Measurements from ENCODE around the gene CASR. TPM values are rescaled to one million over a fixed set of nuclear protein-coding genes. Genes with fewer than 3 reads are reported as not detected.
A peak's percentile ranks its signal among the peaks of the same experiment; 100 is the strongest.

Gene CASR
- total RNA-seq, 3 donors from 2014 or later (not counting 1 experiment from before 2014, with no cell fraction given): 0.10 TPM; not detected in 2

DNA sequence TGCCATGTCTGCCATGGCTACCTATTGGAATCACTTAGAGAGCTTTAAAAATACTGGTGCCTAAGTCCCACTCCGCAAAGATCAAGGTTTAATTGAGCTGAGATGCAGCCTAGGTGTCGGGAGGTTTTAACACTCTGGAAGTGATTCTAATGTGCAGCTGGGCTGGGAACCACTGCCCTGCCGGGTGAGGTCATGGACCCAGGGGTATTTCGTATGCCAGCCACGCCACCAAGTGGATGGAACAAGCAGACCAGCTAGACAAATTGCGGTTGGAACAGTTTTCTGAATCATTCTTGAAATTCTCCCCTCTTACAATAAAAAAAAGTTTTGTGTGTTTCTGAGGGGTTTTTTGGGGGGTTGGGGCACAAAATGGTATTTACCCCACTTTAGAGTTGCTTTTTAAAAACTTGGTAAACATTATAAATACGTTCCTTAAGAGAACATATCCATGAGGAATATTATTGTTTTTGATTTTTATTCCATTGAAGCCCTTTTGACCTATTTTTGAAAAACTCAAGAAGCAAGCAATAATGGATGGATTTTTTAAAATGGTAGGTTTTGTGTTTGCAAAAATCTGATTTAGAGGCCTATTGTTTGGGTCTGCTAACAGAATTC is 75.4 kb downstream of the CASR start:
- no peaks in the 10 kb centered on the region for H3K9me3 Mint-ChIP-seq
- 6% methylated on average over 5 of the region's 7 CpGs for WGBS (ENCODE audit: insufficient coverage)
- ATAC-seq (peak; percentile 70 to 75 (median 71)), DNase-seq (peak in 1 of 2 donors; percentile 62)
- intact Hi-C loops (cut with micrococcal nuclease): no loop called here
- H3K4me3 Mint-ChIP-seq: no peak overlapping the region
- no peak overlapping the region for H3K27ac Mint-ChIP-seq
- Histone ChIP-seq H3K9me3 (ENCODE audit: control insufficient read depth, insufficient read depth, low read length) (no peaks in the 10 kb centered on the region), H3K4me1 (ENCODE audit: control insufficient read depth, insufficient read depth, low read length) (no peaks in the 10 kb centered on the region), H3K36me3 (ENCODE audit: control insufficient read depth, insufficient read depth, low read length) (no peaks in the 10 kb centered on the region), H3K27me3 (ENCODE audit: control insufficient read depth, insufficient read depth, low read length) (no peaks in the 10 kb centered on the region), H3K27ac (ENCODE audit: low read length) (no peak overlapping the region), H3K4me3 (ENCODE audit: low read length) (no peak overlapping the region)
- no peaks in the 10 kb centered on the region for H3K4me1 Mint-ChIP-seq
- TF ChIP-seq, protein P1, sequence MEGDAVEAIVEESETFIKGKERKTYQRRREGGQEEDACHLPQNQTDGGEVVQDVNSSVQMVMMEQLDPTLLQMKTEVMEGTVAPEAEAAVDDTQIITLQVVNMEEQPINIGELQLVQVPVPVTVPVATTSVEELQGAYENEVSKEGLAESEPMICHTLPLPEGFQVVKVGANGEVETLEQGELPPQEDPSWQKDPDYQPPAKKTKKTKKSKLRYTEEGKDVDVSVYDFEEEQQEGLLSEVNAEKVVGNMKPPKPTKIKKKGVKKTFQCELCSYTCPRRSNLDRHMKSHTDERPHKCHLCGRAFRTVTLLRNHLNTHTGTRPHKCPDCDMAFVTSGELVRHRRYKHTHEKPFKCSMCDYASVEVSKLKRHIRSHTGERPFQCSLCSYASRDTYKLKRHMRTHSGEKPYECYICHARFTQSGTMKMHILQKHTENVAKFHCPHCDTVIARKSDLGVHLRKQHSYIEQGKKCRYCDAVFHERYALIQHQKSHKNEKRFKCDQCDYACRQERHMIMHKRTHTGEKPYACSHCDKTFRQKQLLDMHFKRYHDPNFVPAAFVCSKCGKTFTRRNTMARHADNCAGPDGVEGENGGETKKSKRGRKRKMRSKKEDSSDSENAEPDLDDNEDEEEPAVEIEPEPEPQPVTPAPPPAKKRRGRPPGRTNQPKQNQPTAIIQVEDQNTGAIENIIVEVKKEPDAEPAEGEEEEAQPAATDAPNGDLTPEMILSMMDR (IDR thresholded peaks at IDR 0.05): no peak
- peaks cover 18 to 21% of the 10 kb centered on the region in 2 donors for H3K27me3 Mint-ChIP-seq (ENCODE audit: low read depth in 2 of 2)
- no peaks in the 10 kb centered on the region for H3K36me3 Mint-ChIP-seq

DNA sequence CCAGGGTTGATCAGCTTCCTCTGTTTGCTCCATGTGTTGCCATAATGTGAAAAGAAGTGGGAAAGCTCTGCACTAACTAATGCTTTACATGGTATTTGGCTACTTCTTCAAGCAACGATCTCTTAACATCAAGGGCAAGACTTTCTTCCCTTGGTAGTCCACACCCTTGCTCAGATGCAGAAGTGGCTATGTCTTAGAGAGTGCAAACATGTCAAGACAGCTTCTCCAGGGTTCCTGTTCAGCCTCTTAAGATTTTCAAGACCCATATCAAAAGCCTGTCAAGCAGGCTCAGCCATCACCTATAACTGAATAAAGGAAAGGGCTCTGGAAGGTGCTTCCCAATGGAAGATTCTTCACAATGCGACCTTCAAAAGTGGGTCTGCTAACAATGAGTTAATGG is 76.7 kb downstream of the CASR start:
- no peaks in the 10 kb centered on the region for H3K4me1 ChIP-seq (ENCODE audit: control insufficient read depth, insufficient read depth, low read length)
- no peaks in the 10 kb centered on the region for H3K36me3 Mint-ChIP-seq
- ATAC-seq (no peak), DNase-seq (no peak)
- no peaks in the 10 kb centered on the region for H3K27me3 ChIP-seq (ENCODE audit: control insufficient read depth, insufficient read depth, low read length)
- whole genome bisulfite sequencing (ENCODE audit: insufficient coverage): 100% methylated on average over 2 of the region's 2 CpGs
- H3K9me3 Mint-ChIP-seq: no peaks in the 10 kb centered on the region
- no peak overlapping the region for H3K4me3 Mint-ChIP-seq
- no peak overlapping the region for H3K27ac Mint-ChIP-seq
- H3K27ac ChIP-seq (ENCODE audit: low read length): no peak overlapping the region
- no peak overlapping the region for H3K4me3 ChIP-seq (ENCODE audit: low read length)
- H3K36me3 ChIP-seq (ENCODE audit: control insufficient read depth, insufficient read depth, low read length): no peaks in the 10 kb centered on the region
- TF ChIP-seq, protein P1 (IDR thresholded peaks at IDR 0.05): no peak
- intact Hi-C loops (cut with micrococcal nuclease): no loop called here
- H3K27me3 Mint-ChIP-seq (ENCODE audit: low read depth in 2 of 2): peaks cover 27 to 34% of the 10 kb centered on the region in 2 donors
- no peaks in the 10 kb centered on the region for H3K4me1 Mint-ChIP-seq
- H3K9me3 ChIP-seq (ENCODE audit: control insufficient read depth, insufficient read depth, low read length): no peaks in the 10 kb centered on the region

DNA sequence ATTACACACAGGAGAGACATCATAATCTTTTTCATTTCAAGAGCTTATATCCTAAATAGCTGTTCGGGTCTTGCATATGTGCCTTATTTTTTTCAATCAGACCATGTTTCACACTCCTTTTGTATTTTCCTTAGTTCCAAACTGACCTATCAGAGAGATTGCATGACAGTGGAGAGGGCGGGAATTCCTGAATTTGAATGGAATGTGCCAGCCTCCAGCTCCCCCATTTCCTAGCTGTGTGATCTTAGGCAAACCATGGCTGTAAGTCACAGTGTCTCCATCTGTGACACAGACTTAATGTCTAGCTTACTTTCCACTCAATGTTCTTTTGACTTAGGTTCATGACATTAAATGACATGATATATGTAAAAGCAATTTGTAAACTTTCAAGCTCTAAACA is 79.6 kb downstream of the CASR start:
- Histone ChIP-seq H3K36me3 (ENCODE audit: control insufficient read depth, insufficient read depth, low read length) (no peaks in the 10 kb centered on the region), H3K27ac (ENCODE audit: low read length) (no peak overlapping the region), H3K27me3 (ENCODE audit: control insufficient read depth, insufficient read depth, low read length) (no peaks in the 10 kb centered on the region), H3K4me1 (ENCODE audit: control insufficient read depth, insufficient read depth, low read length) (no peaks in the 10 kb centered on the region), H3K4me3 (ENCODE audit: low read length) (no peak overlapping the region), H3K9me3 (ENCODE audit: control insufficient read depth, insufficient read depth, low read length) (no peaks in the 10 kb centered on the region)
- Mint-ChIP-seq H3K27me3 (ENCODE audit: low read depth in 2 of 2) (peaks cover 28 to 39% of the 10 kb centered on the region in 2 donors), H3K4me3 (no peak overlapping the region), H3K36me3 (no peaks in the 10 kb centered on the region), H3K27ac (no peak overlapping the region), H3K4me1 (no peaks in the 10 kb centered on the region), H3K9me3 (no peaks in the 10 kb centered on the region)
- ATAC-seq: no peak
- no peak for DNase-seq
- 100% methylated on average over 2 of the region's 2 CpGs for WGBS (ENCODE audit: insufficient coverage)
- intact Hi-C loops (cut with micrococcal nuclease): no loop called here
- TF ChIP-seq, protein P1 (IDR thresholded peaks at IDR 0.05): no peak

- Histone ChIP-seq H3K9me3 (ENCODE audit: control insufficient read depth, insufficient read depth, low read length) (no peaks in the 10 kb centered on the region), H3K27ac (ENCODE audit: low read length) (no peak overlapping the region), H3K4me3 (ENCODE audit: low read length) (no peak overlapping the region), H3K4me1 (ENCODE audit: control insufficient read depth, insufficient read depth, low read length) (no peaks in the 10 kb centered on the region), H3K36me3 (ENCODE audit: control insufficient read depth, insufficient read depth, low read length) (no peaks in the 10 kb centered on the region), H3K27me3 (ENCODE audit: control insufficient read depth, insufficient read depth, low read length) (no peaks in the 10 kb centered on the region)
- Mint-ChIP-seq H3K4me1 (no peaks in the 10 kb centered on the region), H3K4me3 (no peak overlapping the region), H3K36me3 (no peaks in the 10 kb centered on the region), H3K9me3 (no peaks in the 10 kb centered on the region), H3K27ac (no peak overlapping the region), H3K27me3 (ENCODE audit: low read depth in 2 of 2) (peaks cover 28 to 32% of the 10 kb centered on the region in 2 donors)
- ATAC-seq: no peak
- TF ChIP-seq, protein P1 (IDR thresholded peaks at IDR 0.05): no peak
- no peak for DNase-seq
- intact Hi-C loops (cut with micrococcal nuclease): no loop called here
Observed at GRCh38 chr3:122263974-122264588, 80.6 kb downstream of the CASR start.

Measured in natural killer cell (primary cell).